Mesenchymal stem cell (in vitro differentiated cells and primary cell): ENCODE data around the gene RUNDC3A.
A peak's percentile ranks its signal among the peaks of the same experiment; 100 is the strongest.

Experiments used
- DNase-seq: peaks from one replicate; pipeline ENCODE4 v3.0.0-alpha.2; 2013
- H2AFZ ChIP-seq: one replicate; pipeline ENCODE4 v1.6.1; 2013; ENCODE audit warnings: low read depth, mild to moderate bottlenecking, control low read depth, inconsistent platforms, low read length, moderate library complexity
- H2AK5ac ChIP-seq: 2 replicates; pipeline ENCODE4 v1.6.1; 2013; ENCODE audit warnings: low read length, moderate library complexity, mild to moderate bottlenecking, inconsistent platforms; ENCODE audit not compliant: severe bottlenecking
- H2BK120ac ChIP-seq: one replicate; pipeline ENCODE4 v1.6.1; 2013; ENCODE audit warnings: low read depth, mild to moderate bottlenecking, inconsistent platforms, low read length, moderate library complexity
- H2BK12ac ChIP-seq, 2 experiments: one replicate each; pipeline ENCODE4 v1.6.1; 2013; ENCODE audit warnings: inconsistent platforms in 2 of 2, low read length in 2 of 2, mild to moderate bottlenecking in 2 of 2, moderate library complexity in 2 of 2, control low read depth in 1 of 2
- H2BK15ac ChIP-seq: one replicate; pipeline ENCODE4 v1.6.1; 2013; ENCODE audit warnings: mild to moderate bottlenecking, low read depth, inconsistent platforms; ENCODE audit not compliant: poor library complexity, severe bottlenecking
- H2BK5ac ChIP-seq: 2 replicates; pipeline ENCODE4 v1.6.1; 2013; ENCODE audit warnings: low read depth, mild to moderate bottlenecking, low read length, control low read depth, inconsistent platforms; ENCODE audit not compliant: poor library complexity, severe bottlenecking
- H3K14ac ChIP-seq, 2 experiments: one replicate each; pipeline ENCODE4 v1.6.1; 2013; ENCODE audit warnings: inconsistent platforms in 2 of 2, low read length in 2 of 2, control low read depth in 1 of 2, mild to moderate bottlenecking in 1 of 2, moderate library complexity in 1 of 2
- H3K18ac ChIP-seq, 2 experiments: one replicate each; pipeline ENCODE4 v1.6.1; 2013; ENCODE audit warnings: inconsistent platforms in 2 of 2, low read length in 2 of 2, control low read depth in 1 of 2, low read depth in 1 of 2, mild to moderate bottlenecking in 1 of 2
- H3K23ac ChIP-seq, 2 experiments: one replicate each; pipeline ENCODE4 v1.6.1; 2013; ENCODE audit warnings: inconsistent platforms in 2 of 2, low read length in 2 of 2, mild to moderate bottlenecking in 2 of 2, moderate library complexity in 2 of 2, control low read depth in 1 of 2
- H3K27ac ChIP-seq: 2 replicates; pipeline ENCODE4 v1.5.1; 2013; ENCODE audit warnings: mild to moderate bottlenecking, moderate library complexity, low read length, control low read depth, inconsistent platforms; ENCODE audit not compliant: poor library complexity, severe bottlenecking
- H3K27me3 ChIP-seq, 2 experiments: 2 replicates each; pipeline versions ENCODE4 v1.6.1 to v1.7.0; 2013; ENCODE audit warnings: low read length in 2 of 2, mild to moderate bottlenecking in 2 of 2, moderate library complexity in 2 of 2, control low read depth in 1 of 2, inconsistent platforms in 1 of 2; ENCODE audit not compliant: control insufficient read depth in 1 of 2, insufficient read depth in 1 of 2
- H3K36me3 ChIP-seq, 2 experiments: 2 replicates each; pipeline versions ENCODE4 v1.6.1 to v1.7.0; 2013; ENCODE audit warnings: low read length in 2 of 2, control low read depth in 1 of 2, inconsistent platforms in 1 of 2, low read depth in 1 of 2, mild to moderate bottlenecking in 1 of 2; ENCODE audit not compliant: insufficient read depth in 2 of 2, control insufficient read depth in 1 of 2
- H3K4ac ChIP-seq, 2 experiments: one replicate each; pipeline ENCODE4 v1.6.1; 2013; ENCODE audit warnings: inconsistent platforms in 2 of 2, low read length in 2 of 2, mild to moderate bottlenecking in 2 of 2, moderate library complexity in 2 of 2, control low read depth in 1 of 2, low read depth in 1 of 2
- H3K4me1 ChIP-seq: 2 replicates; pipeline ENCODE4 v1.6.1; 2013; ENCODE audit warnings: low read depth, low read length, control low read depth; ENCODE audit not compliant: control insufficient read depth, insufficient read depth
- H3K4me2 ChIP-seq: 2 replicates; pipeline ENCODE4 v1.6.1; 2013; ENCODE audit warnings: low read length, mild to moderate bottlenecking, inconsistent platforms; ENCODE audit not compliant: poor library complexity, severe bottlenecking
- H3K4me3 ChIP-seq, 2 experiments: 2 replicates each; pipeline versions ENCODE4 v1.5.1 to v1.7.0; 2013; ENCODE audit warnings: low read length in 2 of 2, mild to moderate bottlenecking in 2 of 2, control low read depth in 1 of 2, low read depth in 1 of 2; ENCODE audit not compliant: insufficient read depth in 1 of 2
- H3K79me1 ChIP-seq: replicated peaks from 2 replicates; pipeline ENCODE4 v1.6.1; 2013; ENCODE audit warnings: mild to moderate bottlenecking, control low read depth, low read length, inconsistent platforms; ENCODE audit not compliant: poor library complexity, severe bottlenecking
- H3K9ac ChIP-seq: 2 replicates; pipeline ENCODE4 v1.7.0; 2013; ENCODE audit warnings: mild to moderate bottlenecking, low read length, moderate library complexity
- H3K9me3 ChIP-seq: 2 replicates; pipeline ENCODE4 v1.7.0; 2013; ENCODE audit warnings: mild to moderate bottlenecking, low read length; ENCODE audit not compliant: control insufficient read depth
- H4K8ac ChIP-seq: one replicate; pipeline ENCODE4 v1.6.1; 2013; ENCODE audit warnings: inconsistent platforms, mild to moderate bottlenecking, low read length, moderate library complexity
- H4K91ac ChIP-seq: one replicate; pipeline ENCODE4 v1.6.1; 2013; ENCODE audit warnings: mild to moderate bottlenecking, low read length, inconsistent platforms
- WGBS: methylation state at CpG from one replicate; pipeline ENCODE4 v1.1.7; 2013; ENCODE audit warnings: mixed read lengths; 5-methylcytosine and 5-hydroxymethylcytosine counted together

Gene RUNDC3A

GRCh38 chr17:44351961-44352827 lies 43.8 kb downstream of the RUNDC3A start:
- no peak overlapping the region for H4K91ac ChIP-seq
- no peak overlapping the region for H3K4me3 ChIP-seq
- H2BK12ac ChIP-seq, result no peak overlapping the region
- no peak overlapping the region for H2BK120ac ChIP-seq
- no peak overlapping the region for H2BK15ac ChIP-seq
- no peaks in the 10 kb centered on the region for H3K9me3 ChIP-seq
- no peak overlapping the region for H3K18ac ChIP-seq
- no peak overlapping the region for H2AFZ ChIP-seq
- H3K14ac ChIP-seq, result no peak overlapping the region
- no peak overlapping the region for H3K27ac ChIP-seq
- H3K4me2 ChIP-seq, result no peak overlapping the region
- H2BK5ac ChIP-seq, result no peak overlapping the region
- no peak overlapping the region for H4K8ac ChIP-seq
- H3K23ac ChIP-seq, result no peak overlapping the region
- H3K9ac ChIP-seq, result no peak overlapping the region
- peaks cover 0 to 3% of the 10 kb centered on the region in 2 experiments for H3K27me3 ChIP-seq
- WGBS, result 94% methylated on average over 35 of the region's 36 CpGs
- peaks cover 13% of the 10 kb centered on the region for H3K79me1 ChIP-seq
- peaks cover 7% of the 10 kb centered on the region for H3K4me1 ChIP-seq
- DNase-seq, result no peak
- H3K4ac ChIP-seq, result no peak overlapping the region
- H2AK5ac ChIP-seq, result no peak overlapping the region
- peaks cover 42 to 79% of the 10 kb centered on the region in 2 experiments for H3K36me3 ChIP-seq

DNA sequence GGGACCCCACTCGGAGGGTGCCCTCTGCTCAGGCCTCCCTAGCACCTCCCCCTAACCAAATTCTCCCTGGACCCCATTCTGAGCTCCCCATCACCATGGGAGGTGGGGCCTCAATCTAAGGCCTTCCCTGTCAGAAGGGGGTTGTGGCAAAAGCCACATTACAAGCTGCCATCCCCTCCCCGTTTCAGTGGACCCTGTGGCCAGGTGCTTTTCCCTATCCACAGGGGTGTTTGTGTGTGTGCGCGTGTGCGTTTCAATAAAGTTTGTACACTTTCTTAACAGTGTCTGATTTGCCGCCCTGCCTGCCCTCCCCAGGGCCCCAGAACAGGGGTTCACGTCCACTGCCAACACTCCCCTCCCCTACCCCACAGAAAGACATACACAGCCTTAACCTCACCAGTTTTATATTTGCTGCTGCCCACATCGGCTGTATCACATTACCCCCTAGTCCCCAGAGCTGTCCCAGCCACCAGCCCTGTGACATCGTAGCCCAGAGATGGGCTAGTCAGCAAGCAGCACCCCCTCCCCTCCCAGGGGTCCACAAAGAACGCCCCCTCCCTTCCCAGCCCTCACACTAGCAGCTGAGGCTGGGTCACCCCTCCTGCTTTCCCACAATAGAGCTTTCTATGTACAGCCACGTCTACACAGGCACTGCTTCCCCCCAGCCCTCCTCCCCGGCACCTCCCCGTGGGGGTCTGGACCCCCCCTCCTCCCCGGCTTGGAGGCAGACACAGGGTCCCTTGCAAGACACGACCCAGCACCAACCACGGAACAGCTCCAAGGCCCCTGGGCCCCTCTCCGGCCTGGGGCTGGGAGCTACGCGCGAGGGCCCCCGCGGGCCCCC lies 44.6 kb downstream of the RUNDC3A start:
- Histone ChIP-seq H3K23ac (no peak overlapping the region), H3K4me2 (no peak overlapping the region), H3K36me3 (peaks cover 42 to 79% of the 10 kb centered on the region in 2 experiments), H3K79me1 (peaks cover 15% of the 10 kb centered on the region), H3K9ac (no peak overlapping the region), H2AK5ac (no peak overlapping the region), H2BK120ac (no peak overlapping the region), H3K9me3 (no peaks in the 10 kb centered on the region), H3K4me3 (no peak overlapping the region), H3K18ac (no peak overlapping the region), H4K8ac (no peak overlapping the region), H4K91ac (no peak overlapping the region), H3K27ac (no peak overlapping the region), H2AFZ (no peak overlapping the region), H2BK5ac (no peak overlapping the region), H2BK12ac (no peak overlapping the region), H3K14ac (no peak overlapping the region), H3K27me3 (peaks cover 0 to 3% of the 10 kb centered on the region in 2 experiments), H2BK15ac (no peak overlapping the region), H3K4me1 (peaks cover 10% of the 10 kb centered on the region), H3K4ac (no peak overlapping the region)
- DNase-seq, result no peak
- WGBS, result 63% methylated on average over 22 of the region's 22 CpGs

DNA sequence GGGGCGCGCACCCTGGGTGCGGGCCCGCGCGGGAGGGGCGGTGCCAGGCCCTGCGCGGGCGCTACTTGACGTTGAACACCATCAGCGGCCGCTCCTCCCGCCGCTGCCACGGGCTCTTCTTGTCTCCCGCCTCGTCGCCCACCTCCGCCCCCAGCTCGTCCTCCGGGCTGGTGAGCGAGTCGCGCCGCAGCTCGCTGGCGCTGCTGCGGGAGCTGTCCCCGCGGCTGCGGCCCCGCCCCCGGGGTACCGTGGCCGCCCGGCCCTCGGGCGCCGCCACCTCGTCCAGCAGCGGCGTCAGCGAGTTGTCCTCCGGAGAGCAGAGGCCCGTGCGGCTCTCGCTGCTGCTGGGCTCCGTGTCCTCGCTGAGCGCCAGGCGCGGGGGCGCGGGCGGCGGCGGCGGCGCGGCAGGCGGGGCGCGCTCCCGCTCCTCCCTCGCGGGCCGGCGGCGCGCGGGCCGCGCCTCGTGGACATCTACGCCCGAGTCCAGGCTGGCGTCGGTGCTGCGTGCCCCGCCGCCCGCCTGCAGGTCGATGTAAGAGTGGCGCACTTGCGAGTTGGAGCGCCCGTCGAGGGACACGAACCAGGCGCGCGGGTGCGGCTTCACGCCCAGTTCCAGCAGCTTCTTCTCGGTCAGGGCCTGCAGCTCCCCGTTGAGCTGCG lies 45.4 kb downstream of the RUNDC3A start:
- Histone ChIP-seq H3K4me2 (no peak overlapping the region), H3K27ac (no peak overlapping the region), H3K4me1 (peaks cover 6% of the 10 kb centered on the region), H3K4me3 (peak overlapping the region in 1 of 2 experiments; percentile 51), H3K9ac (no peak overlapping the region), H2BK12ac (no peak overlapping the region), H2BK5ac (no peak overlapping the region), H2AFZ (no peak overlapping the region), H3K14ac (no peak overlapping the region), H2BK120ac (no peak overlapping the region), H3K23ac (no peak overlapping the region), H2AK5ac (no peak overlapping the region), H4K91ac (no peak overlapping the region), H3K9me3 (no peaks in the 10 kb centered on the region), H3K18ac (no peak overlapping the region), H3K36me3 (peaks cover 40 to 79% of the 10 kb centered on the region in 2 experiments), H2BK15ac (no peak overlapping the region), H4K8ac (no peak overlapping the region), H3K27me3 (peaks cover 0 to 3% of the 10 kb centered on the region in 2 experiments), H3K4ac (no peak overlapping the region), H3K79me1 (peaks cover 17% of the 10 kb centered on the region)
- DNase-seq, result peak; percentile 28
- WGBS, result 17% methylated on average over 76 of the region's 98 CpGs
